Measurements from ENCODE around the gene TRIM9. TPM values are rescaled to one million over a fixed set of nuclear protein-coding genes. Genes with fewer than 3 reads are reported as not detected.

Gene TRIM9
- total RNA-seq, 4 donors from 2014 or later: 1.1 to 4.8 (median 2.8) TPM

DNA sequence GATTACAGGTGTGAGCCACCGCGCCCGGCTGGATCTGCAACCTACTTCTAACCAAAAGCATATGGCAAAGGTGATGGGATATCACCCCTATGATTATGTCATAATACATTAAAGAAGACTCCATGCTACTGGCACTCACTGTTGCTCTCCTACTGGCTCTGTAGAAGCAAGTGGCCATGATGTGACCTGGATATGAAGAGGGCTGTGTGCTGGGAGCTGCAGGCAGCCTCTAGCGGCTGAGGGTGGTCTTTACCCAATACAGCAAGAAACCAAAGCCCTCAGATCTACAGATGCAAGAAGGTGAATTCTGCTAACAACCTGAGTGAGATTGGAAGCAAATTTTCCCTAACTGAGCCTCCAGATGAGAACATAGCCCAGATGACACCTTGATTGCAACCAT, 34.2 kb upstream of the TRIM9 start:
- DNase-seq (ENCODE audit: low spot score) (no peak), ATAC-seq (ENCODE audit: low FRiP score) (no peak)
- TF ChIP-seq, protein P1, sequence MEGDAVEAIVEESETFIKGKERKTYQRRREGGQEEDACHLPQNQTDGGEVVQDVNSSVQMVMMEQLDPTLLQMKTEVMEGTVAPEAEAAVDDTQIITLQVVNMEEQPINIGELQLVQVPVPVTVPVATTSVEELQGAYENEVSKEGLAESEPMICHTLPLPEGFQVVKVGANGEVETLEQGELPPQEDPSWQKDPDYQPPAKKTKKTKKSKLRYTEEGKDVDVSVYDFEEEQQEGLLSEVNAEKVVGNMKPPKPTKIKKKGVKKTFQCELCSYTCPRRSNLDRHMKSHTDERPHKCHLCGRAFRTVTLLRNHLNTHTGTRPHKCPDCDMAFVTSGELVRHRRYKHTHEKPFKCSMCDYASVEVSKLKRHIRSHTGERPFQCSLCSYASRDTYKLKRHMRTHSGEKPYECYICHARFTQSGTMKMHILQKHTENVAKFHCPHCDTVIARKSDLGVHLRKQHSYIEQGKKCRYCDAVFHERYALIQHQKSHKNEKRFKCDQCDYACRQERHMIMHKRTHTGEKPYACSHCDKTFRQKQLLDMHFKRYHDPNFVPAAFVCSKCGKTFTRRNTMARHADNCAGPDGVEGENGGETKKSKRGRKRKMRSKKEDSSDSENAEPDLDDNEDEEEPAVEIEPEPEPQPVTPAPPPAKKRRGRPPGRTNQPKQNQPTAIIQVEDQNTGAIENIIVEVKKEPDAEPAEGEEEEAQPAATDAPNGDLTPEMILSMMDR (IDR thresholded peaks at IDR 0.05): no peak

DNA sequence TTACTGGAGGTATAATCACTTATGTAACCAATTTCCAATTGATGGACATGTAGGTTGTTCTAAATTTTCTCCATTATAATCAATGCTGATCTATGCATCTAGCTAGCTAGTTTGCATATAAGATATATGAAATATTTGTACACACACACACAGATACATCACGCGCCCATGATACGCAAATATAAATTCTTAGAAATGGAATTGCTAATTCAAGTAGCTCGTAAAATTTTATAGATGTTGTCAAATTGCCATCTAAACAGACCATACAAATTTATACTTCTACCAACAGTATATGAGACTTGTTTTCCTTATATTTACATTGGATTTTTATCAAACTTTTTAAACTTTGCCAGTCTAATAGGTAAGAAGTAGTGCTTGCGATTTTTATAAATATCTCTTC, 29.1 kb upstream of the TRIM9 start:
- ATAC-seq (ENCODE audit: low FRiP score): no peak
- TF ChIP-seq, protein P1 (IDR thresholded peaks at IDR 0.05): no peak

DNA sequence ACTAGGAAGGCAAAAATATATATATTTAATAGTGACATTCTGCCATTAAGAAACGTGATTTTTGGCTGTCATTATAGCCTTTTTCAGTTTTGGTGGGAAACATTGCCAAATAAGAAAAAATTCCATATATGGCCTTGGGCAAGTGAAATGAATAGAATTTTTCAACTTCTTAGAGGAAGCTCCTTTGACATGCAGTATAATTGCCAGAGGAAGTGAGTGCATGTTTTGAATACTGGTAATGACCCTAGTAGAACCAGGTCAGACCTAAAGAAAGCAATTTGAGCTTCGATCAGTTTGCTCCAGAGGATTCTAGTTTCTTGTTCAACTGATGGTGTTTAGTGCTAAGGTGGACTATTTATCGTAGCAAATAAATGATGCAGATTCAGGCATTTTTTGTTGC, 26.2 kb upstream of the TRIM9 start:
- no peak for DNase-seq (ENCODE audit: low spot score)
- no peak for ATAC-seq (ENCODE audit: low FRiP score)
- TF ChIP-seq, protein P1 (IDR thresholded peaks at IDR 0.05): no peak

More for the DNA sequence above, 29.1 kb upstream of the TRIM9 start:
- DNase-seq (ENCODE audit: low spot score): no peak

DNA sequence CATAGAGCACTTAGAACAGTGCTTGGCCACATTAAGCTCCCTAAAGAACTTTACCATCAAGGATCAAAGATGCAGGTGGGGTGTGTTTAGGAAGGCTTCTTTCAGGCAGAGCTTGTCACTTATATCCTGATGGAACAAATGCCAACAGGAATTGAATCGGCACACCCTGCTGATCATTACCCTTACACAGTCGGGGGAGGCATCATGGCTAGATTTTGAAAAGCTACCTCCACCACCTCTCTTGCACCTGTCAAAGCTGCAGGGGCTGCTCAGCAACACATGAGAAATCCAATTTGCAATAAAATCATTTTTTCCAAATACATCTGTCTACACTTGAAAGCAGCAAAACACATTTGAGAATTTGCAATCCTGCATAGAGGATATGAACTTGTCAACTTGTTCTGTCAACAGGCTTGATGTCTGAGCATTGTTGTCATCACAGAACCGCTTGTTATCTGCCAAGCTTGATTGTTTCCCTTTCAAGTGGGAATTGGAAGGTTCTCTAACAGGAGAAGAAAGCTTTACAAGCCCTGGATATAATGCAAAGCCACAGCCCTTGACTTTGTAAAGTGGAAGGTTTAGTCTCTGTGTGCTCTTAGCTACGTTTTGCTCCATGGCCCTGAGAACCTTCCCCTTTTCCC, 24.6 kb upstream of the TRIM9 start:
- DNase-seq (ENCODE audit: low spot score) (no peak), ATAC-seq (ENCODE audit: low FRiP score) (no peak)
- TF ChIP-seq, protein P1 (IDR thresholded peaks at IDR 0.05): no peak

DNA sequence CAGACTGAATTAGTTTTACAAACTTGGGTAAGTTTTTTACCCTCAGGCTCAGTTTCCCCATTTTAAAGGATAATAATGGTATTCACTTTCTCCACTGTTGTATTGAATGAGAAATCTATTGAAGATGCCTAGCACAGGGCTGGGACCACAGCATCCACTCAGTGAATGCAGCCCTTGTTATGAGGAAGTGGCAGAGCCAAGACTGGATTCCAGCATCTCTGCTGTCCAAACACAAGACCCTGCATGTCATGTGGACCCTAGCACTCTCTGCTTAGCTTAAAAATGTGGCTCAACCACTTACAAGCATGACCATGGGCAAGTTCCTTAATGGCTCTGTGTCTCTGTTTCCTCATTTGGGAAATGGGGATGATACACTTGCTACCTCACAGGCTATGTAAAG, 24.1 kb upstream of the TRIM9 start:
- DNase-seq (ENCODE audit: low spot score) (no peak), ATAC-seq (ENCODE audit: low FRiP score) (no peak)
- TF ChIP-seq, protein P1 (IDR thresholded peaks at IDR 0.05): no peak

DNA sequence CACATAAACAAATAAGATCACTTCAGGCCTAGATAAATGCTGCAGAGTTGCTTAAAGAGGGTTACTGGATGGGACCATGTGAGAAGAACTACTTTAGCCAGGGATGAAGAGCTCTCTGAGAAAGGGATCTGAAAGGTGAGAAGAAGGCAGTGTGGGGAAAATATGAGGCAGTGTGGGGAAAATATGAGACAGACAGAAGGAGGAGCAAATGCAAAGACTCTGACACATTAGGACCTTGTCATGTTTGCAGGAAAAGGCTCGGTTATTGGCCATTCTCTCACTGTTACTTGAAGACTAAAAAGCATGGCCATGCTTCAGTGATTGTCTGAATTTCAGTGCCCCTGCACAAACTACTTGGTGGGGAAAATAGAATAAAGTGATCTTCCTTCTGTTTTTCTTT, 22.7 kb upstream of the TRIM9 start:
- ATAC-seq (ENCODE audit: low FRiP score): no peak
- DNase-seq (ENCODE audit: low spot score): no peak
- TF ChIP-seq, protein P1 (IDR thresholded peaks at IDR 0.05): no peak

DNA sequence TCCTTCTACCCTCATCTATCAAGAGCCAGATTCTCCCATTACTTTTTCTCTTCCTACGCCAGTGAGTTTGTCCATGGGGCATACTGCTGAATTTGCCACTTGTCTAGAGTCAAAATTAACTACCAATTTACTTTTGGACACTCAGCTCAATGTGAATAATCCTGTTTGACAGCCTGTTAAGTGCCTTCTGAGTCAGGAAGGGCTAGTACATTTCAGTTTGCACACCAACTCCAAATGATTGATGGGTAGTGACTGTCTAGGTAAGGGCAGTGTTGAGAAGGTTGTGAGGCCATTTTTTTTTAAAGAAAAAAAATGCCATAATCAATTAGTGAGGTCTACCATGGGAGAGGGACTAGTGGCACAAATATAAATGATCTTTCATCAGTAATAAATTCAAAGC, 21.8 kb upstream of the TRIM9 start:
- TF ChIP-seq, protein P1 (IDR thresholded peaks at IDR 0.05): no peak

More for the DNA sequence above, 21.8 kb upstream of the TRIM9 start:
- ATAC-seq (ENCODE audit: low FRiP score) (no peak), DNase-seq (ENCODE audit: low spot score) (no peak)

Measured in omental fat pad (tissue), 4 donors.